HepG2 (cell line): ENCODE results near the gene RBPMS2. TPM values are rescaled to one million over a fixed set of nuclear protein-coding genes. Genes with fewer than 3 reads are reported as not detected.

Experiments
- CREM ChIP-seq, 2 experiments: sonication (generic) in 1 of 2; formaldehyde crosslinking in 1 of 2; IDR thresholded peaks; 2 replicates each; pipeline versions ENCODE4 v1.4.0 to v1.6.1; 2016 to 2020; ENCODE audit warnings: antibody characterized with exemption in 1 of 2, mild to moderate bottlenecking in 1 of 2, missing genetic modification reagents in 1 of 2
- DNMT1 ChIP-seq: sonication (generic); formaldehyde crosslinking; IDR thresholded peaks from 2 replicates; pipeline ENCODE4 v1.5.1; 2020; ENCODE audit warnings: mild to moderate bottlenecking, missing genetic modification reagents
- JDP2 ChIP-seq: sonication (generic); formaldehyde crosslinking; IDR thresholded peaks from 2 replicates; pipeline ENCODE4 v1.8.1; 2022; ENCODE audit warnings: missing genetic modification reagents, borderline replicate concordance
- KDM5B ChIP-seq: sonication (generic); formaldehyde crosslinking; IDR thresholded peaks from 2 replicates; pipeline ENCODE4 v1.4.0; 2020; ENCODE audit warnings: missing genetic modification reagents, mild to moderate bottlenecking, borderline replicate concordance
- KMT2B ChIP-seq: IDR thresholded peaks from 2 replicates; pipeline ENCODE4 v1.6.1; 2016; ENCODE audit warnings: missing genetic modification reagents, missing compliant biosample characterization
- MAZ ChIP-seq, 2 experiments: sonication (generic) in 1 of 2; formaldehyde crosslinking in 1 of 2; IDR thresholded peaks; 2 replicates each; pipeline versions ENCODE4 v1.5.0 to v1.6.1; 2012 to 2020; ENCODE audit warnings: low read depth in 2 of 2, mild to moderate bottlenecking in 2 of 2, borderline replicate concordance in 1 of 2, improper control_type of control experiment in 1 of 2, low read length in 1 of 2, missing genetic modification reagents in 1 of 2, moderate library complexity in 1 of 2
- MEIS2 ChIP-seq: sonication (generic); formaldehyde crosslinking; IDR thresholded peaks from 2 replicates; pipeline ENCODE4 v1.9.0; 2021; ENCODE audit warnings: mild to moderate bottlenecking, missing genetic modification reagents
- NR1H2 ChIP-seq: sonication (generic); formaldehyde crosslinking; IDR thresholded peaks from 2 replicates; pipeline ENCODE4 v1.8.1; 2022; ENCODE audit warnings: low read depth, missing genetic modification reagents, borderline replicate concordance
- PCBP2 ChIP-seq: fragments of 200-400 bp; formaldehyde crosslinking; optimal IDR thresholded peaks from 2 replicates; pipeline ENCODE3; 2018; ENCODE audit warnings: low read length, low read depth; ENCODE audit not compliant: poor library complexity, severe bottlenecking
- TFDP2 ChIP-seq: sonication (generic); formaldehyde crosslinking; IDR thresholded peaks from 2 replicates; pipeline ENCODE4 v1.4.0; 2020; ENCODE audit warnings: missing genetic modification reagents
- ZNF562 ChIP-seq: sonication (generic); formaldehyde crosslinking; IDR thresholded peaks from 2 replicates; pipeline ENCODE4 v1.8.0; 2022; ENCODE audit warnings: missing genetic modification reagents, borderline replicate concordance
- ZNF687 ChIP-seq: sonication (generic); formaldehyde crosslinking; IDR thresholded peaks from 2 replicates; pipeline ENCODE4 v1.5.1; 2020; ENCODE audit warnings: mild to moderate bottlenecking, missing genetic modification reagents, moderate library complexity
- polyA plus RNA-seq, 8 experiments: library from polyadenylated mRNA; depleted of rRNA in 3 of 8; stranded (reverse) in 7 of 8; unstranded in 1 of 8; fragments of >200 nt; fragmentation: Illumina TruSeq in 4 of 8; extraction: Trizol in 4 of 8; gene quantifications; 2 replicates each; pipeline versions ENCODE4 v1.2.1 to v1.2.3, GENCODE V29; 2011 to 2016; ENCODE audit warnings: low read depth in 4 of 8, missing spikeins in 1 of 8, mixed read lengths in 1 of 8; ENCODE audit not compliant: insufficient read depth in 1 of 8
- total RNA-seq, 5 experiments: library from RNA; depleted of rRNA; stranded (reverse); fragments of >200 nt; fragmentation: Illumina TruSeq; extraction: Trizol; gene quantifications; 2 replicates each; pipeline ENCODE4 v1.2.3, GENCODE V29; 2016; ENCODE audit warnings: low read depth in 1 of 5
- TF ChIP-seq, protein P1 (sequence below): sonication (generic); formaldehyde crosslinking; IDR thresholded peaks from 2 replicates; pipeline ENCODE4 v1.4.0; 2020; ENCODE audit warnings: missing genetic modification reagents
- TF ChIP-seq, protein P2 (sequence below): sonication (generic); formaldehyde crosslinking; IDR thresholded peaks from 2 replicates; pipeline ENCODE4 v1.5.0; 2020; ENCODE audit warnings: mild to moderate bottlenecking, missing genetic modification reagents
- TF ChIP-seq, protein P3 (sequence below): sonication (generic); formaldehyde crosslinking; IDR thresholded peaks from 2 replicates; pipeline ENCODE4 v1.5.1; 2020; ENCODE audit warnings: mild to moderate bottlenecking, missing genetic modification reagents, moderate library complexity

Gene RBPMS2
- total and polyA plus RNA-seq, 2 of the 13 experiments (the other 11 are each of a cell fraction or from before 2014, with no cell fraction given): 0.08 TPM; not detected in 1

DNA sequence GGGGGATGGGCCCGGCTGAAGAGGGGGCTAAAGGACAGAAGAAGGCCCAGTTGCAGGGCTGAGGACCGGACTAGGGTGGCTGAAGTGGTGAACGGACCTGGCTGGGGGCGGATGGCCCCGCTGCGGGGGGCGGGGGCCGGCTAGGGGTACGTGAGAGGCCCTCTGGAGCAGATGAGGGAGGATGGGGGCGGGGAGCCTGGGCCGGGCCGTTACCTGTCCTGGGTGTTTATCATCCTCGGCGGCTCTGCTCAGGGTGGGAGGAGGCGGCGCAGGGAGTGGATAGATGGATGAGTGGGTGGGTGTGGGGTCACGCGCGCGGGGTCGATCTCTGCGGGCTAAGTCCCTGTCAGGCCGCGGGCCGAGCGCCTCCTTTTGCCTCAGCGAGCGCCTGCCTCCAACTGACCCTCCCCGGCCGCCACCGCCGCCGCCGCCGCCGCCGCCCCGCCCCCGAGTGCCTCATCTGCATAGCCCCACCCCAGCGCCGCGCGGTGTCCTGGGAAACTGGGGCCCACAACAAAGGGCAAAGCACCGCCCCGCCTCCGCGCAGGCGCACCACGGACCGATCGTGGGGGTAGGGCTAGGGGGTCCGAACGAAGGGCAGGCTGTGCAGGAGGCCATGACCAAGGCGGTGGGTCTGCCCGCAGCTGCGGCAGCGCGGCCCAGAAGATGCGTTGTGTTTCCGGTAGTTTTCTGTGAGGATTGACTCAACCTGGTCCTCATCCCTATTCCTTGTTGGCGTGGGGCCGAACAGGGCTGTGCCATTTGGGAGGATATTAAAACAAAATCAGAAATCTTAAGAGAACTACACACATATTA is 72.4 kb downstream of the RBPMS2 start (continued):
- TF ChIP-seq, protein P1, sequence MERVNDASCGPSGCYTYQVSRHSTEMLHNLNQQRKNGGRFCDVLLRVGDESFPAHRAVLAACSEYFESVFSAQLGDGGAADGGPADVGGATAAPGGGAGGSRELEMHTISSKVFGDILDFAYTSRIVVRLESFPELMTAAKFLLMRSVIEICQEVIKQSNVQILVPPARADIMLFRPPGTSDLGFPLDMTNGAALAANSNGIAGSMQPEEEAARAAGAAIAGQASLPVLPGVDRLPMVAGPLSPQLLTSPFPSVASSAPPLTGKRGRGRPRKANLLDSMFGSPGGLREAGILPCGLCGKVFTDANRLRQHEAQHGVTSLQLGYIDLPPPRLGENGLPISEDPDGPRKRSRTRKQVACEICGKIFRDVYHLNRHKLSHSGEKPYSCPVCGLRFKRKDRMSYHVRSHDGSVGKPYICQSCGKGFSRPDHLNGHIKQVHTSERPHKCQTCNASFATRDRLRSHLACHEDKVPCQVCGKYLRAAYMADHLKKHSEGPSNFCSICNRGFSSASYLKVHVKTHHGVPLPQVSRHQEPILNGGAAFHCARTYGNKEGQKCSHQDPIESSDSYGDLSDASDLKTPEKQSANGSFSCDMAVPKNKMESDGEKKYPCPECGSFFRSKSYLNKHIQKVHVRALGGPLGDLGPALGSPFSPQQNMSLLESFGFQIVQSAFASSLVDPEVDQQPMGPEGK: peak; percentile 51
- no peak for TF ChIP-seq NR1H2 (CRISPR knock-in tag)
- no peak for TF ChIP-seq JDP2 (CRISPR knock-in tag)
- TF ChIP-seq, protein P2, sequence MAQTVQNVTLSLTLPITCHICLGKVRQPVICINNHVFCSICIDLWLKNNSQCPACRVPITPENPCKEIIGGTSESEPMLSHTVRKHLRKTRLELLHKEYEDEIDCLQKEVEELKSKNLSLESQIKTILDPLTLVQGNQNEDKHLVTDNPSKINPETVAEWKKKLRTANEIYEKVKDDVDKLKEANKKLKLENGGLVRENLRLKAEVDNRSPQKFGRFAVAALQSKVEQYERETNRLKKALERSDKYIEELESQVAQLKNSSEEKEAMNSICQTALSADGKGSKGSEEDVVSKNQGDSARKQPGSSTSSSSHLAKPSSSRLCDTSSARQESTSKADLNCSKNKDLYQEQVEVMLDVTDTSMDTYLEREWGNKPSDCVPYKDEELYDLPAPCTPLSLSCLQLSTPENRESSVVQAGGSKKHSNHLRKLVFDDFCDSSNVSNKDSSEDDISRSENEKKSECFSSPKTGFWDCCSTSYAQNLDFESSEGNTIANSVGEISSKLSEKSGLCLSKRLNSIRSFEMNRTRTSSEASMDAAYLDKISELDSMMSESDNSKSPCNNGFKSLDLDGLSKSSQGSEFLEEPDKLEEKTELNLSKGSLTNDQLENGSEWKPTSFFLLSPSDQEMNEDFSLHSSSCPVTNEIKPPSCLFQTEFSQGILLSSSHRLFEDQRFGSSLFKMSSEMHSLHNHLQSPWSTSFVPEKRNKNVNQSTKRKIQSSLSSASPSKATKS: no peak
- TF ChIP-seq, protein P3, sequence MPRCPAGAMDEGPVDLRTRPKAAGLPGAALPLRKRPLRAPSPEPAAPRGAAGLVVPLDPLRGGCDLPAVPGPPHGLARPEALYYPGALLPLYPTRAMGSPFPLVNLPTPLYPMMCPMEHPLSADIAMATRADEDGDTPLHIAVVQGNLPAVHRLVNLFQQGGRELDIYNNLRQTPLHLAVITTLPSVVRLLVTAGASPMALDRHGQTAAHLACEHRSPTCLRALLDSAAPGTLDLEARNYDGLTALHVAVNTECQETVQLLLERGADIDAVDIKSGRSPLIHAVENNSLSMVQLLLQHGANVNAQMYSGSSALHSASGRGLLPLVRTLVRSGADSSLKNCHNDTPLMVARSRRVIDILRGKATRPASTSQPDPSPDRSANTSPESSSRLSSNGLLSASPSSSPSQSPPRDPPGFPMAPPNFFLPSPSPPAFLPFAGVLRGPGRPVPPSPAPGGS: peak; percentile 75; the same call in 1 of the 2 replicates
- no peak for TF ChIP-seq ZNF562 (CRISPR knock-in tag)
- no peak for TF ChIP-seq MEIS2
- 0 out of 2 replicates have a peak, but pooled peaks have one; percentile 17 for TF ChIP-seq DNMT1 (CRISPR knock-in tag)
- no peak for TF ChIP-seq CREM (IDR thresholded peaks at IDR 0.05)
- TF ChIP-seq CREM (CRISPR knock-in tag; IDR thresholded peaks at IDR 0.05): no peak
- peak; percentile 76; the same call in 1 of the 2 replicates for TF ChIP-seq MAZ (IDR thresholded peaks at IDR 0.05; ENCODE audit: borderline replicate concordance, low read depth, low read length)
- TF ChIP-seq MAZ (CRISPR knock-in tag; IDR thresholded peaks at IDR 0.05; ENCODE audit: low read depth): no peak; the same call in 1 of the 2 replicates
- peak; percentile 54; the same call in 1 of the 2 replicates for TF ChIP-seq KMT2B (CRISPR knock-in tag)
- peak; percentile 93 for TF ChIP-seq ZNF687 (CRISPR knock-in tag)
- no peak for TF ChIP-seq TFDP2 (CRISPR knock-in tag)
- TF ChIP-seq KDM5B (CRISPR knock-in tag): peak; percentile 60; the same call in 1 of the 2 replicates
- TF ChIP-seq PCBP2: no peak
